ENCODE measurements around the gene CCDC150. TPM values are rescaled to one million over a fixed set of nuclear protein-coding genes. Genes with fewer than 3 reads are reported as not detected.

The CCDC150 gene
- 6.4 and 14.7 TPM in 2 replicates for total RNA-seq

DNA sequence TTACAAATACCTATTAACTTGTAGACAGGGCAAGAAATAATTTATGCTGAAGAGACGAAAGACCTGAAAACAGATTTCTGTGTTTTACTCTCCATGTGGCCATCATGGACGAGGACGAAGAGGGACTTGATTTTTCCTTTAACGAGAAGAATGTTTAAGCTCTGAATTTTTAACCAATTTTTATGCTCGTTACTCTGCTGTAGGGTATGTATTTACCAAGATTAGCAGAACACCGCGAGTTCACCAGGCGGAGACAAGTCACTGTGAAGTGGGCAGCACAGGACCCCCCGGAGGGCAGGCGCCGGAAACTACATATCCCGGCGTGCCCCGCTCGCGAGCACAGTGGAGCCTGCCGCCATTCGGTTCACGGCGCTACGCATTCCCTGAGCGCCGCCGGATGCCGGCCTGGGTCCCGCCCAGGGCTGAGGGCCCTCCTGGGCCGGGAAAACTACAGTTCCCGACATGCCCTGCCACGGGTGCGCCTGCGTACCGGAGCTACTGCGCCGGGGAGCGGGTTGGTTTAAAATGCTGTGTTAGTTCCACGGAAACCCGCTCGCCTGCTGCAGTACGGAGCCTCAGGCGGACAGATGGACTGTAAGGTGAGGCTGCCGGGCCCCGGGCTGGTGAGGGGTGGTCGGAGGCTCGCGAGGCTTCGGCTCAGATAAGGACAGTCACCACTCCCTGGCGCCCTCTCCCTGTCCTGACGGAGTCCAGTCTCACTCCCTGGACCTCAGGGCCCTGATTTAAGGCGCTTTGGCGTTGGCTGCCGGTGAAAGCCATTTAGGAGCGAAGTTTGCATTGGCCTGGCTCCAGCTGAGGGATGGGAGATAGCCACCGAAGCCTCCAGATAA is at the start of gene CCDC150:
Gene CCDC150 (plus strand): TSS at position 536 of the 851 bp plus-strand sequence. CDS start 52 bp downstream, at position 588.

DNA sequence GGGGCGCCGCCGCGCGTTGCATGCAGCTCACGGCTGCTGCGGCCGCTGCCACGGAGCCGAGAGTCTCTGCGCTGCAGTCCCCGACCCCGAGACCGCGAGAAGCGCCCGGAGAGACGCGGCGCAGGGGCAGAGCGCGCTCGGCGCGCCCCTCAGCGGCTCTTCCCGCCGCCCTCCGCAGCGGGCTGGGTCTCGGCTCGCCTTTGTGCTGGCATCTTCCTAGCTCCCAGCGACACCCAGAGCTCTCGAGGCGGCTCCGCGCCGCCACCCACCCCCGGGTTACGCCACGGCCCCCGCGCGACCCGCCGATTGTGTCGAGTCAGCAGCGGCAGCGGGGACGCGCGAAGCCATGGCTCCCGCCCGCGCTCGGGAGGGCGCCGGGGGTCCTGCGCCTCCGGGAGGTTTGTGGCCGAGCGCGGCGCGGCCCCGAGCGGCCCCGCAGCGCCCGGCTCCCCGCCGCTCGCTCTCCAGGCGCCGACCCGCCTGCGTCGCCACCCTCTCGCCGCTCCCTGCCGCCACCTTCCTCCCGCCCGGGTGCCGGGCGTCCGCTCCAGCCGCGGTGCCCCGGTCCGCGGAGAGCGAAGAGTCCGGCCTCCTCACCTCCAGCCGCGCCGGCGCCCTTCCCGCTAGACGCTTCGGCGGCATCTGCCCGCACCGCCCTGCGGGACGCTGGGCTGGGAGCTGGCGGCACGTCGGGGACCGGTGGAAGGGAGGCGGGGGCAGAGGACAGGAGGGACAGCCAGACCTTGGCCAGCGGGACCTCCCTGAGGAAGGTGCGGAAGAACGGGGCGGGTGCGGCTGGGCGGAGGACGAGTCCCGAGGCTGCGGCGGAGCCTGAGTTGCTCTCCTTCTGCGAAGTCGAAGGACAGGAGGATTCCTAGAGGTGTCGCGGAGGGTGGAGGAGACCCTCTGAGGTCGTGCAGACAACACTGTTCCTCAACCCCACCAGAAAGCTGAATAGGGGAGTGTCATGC is 46.3 kb upstream of the CCDC150 start, which contains the start of gene HECW2:
Gene HECW2 (minus strand): TSS at position 644 of the 971 bp plus-strand sequence.

Other genes with a start within 250 kb of the CCDC150 start
- gene HECW2, start 46.2 kb upstream of the CCDC150 start, total RNA-seq = 0.87 and 1.8 TPM in 2 replicates
- 52.5 and 54.7 TPM in 2 replicates for gene GTF3C3, start 160.0 kb downstream of the CCDC150 start, total RNA-seq
- under 0.01 and 0.12 TPM in 2 replicates for gene C2orf66, start 169.6 kb downstream of the CCDC150 start, total RNA-seq